ENCODE results near the gene LUZP2. TPM values are rescaled to one million over a fixed set of nuclear protein-coding genes. Genes with fewer than 3 reads are reported as not detected.
"Not testable (repeated sequence)": the region's sequence is repeated elsewhere in the genome, so short reads cannot be mapped to it uniquely, and the experiment has no call there.

Gene LUZP2
- total RNA-seq, 4 donors from 2014 or later, result 0.23 to 0.83 (median 0.48) TPM

- DNase-seq, result no peak
- intact Hi-C loops (cut with DNase I), result no loop called here
- H3K36me3 ChIP-seq, result no peaks in the 10 kb centered on the region
- no peaks in the 10 kb centered on the region for H3K9me3 ChIP-seq
- no peaks in the 10 kb centered on the region for H3K27me3 ChIP-seq
- H3K4me1 ChIP-seq, result no peaks in the 10 kb centered on the region
- no peak for TF ChIP-seq CTCF (IDR thresholded peaks at IDR 0.05)
- no peak for TF ChIP-seq POLR2A (IDR thresholded peaks at IDR 0.05)
- no peak overlapping the region for H3K27ac ChIP-seq
- no peak overlapping the region for H3K4me3 ChIP-seq
- 58 to 63% methylated on average over 3 of the region's 3 CpGs for WGBS, 2 donors
These were observed 448.0 kb downstream of the LUZP2 start for GRCh38 chr11:24944891-24945290.

GRCh38 chr11:24949406-24949805, 452.6 kb downstream of the LUZP2 start:
- H3K27ac ChIP-seq, result no peak overlapping the region
- TF ChIP-seq POLR2A (IDR thresholded peaks at IDR 0.05) (no peak), CTCF (IDR thresholded peaks at IDR 0.05) (no peak)
- no peak overlapping the region for H3K4me3 ChIP-seq
- no peaks in the 10 kb centered on the region for H3K36me3 ChIP-seq
- DNase-seq, result no peak
- no peaks in the 10 kb centered on the region for H3K4me1 ChIP-seq
- H3K9me3 ChIP-seq, result no peaks in the 10 kb centered on the region
- WGBS, 2 donors, result 31 to 50% methylated on average over 5 of the region's 5 CpGs
- H3K27me3 ChIP-seq, result no peaks in the 10 kb centered on the region
- intact Hi-C loops (cut with DNase I), result no loop called here

GRCh38 chr11:24963852-24964251, 467.0 kb downstream of the LUZP2 start:
- Histone ChIP-seq H3K4me3 (no peak overlapping the region), H3K27me3 (no peaks in the 10 kb centered on the region), H3K36me3 (no peaks in the 10 kb centered on the region), H3K27ac (no peak overlapping the region), H3K9me3 (no peaks in the 10 kb centered on the region), H3K4me1 (no peaks in the 10 kb centered on the region)
- intact Hi-C loops (cut with DNase I), result no loop called here
- no peak for DNase-seq
- TF ChIP-seq POLR2A (IDR thresholded peaks at IDR 0.05) (no peak), CTCF (IDR thresholded peaks at IDR 0.05) (no peak)
- 95% methylated on average over 2 of the region's 2 CpGs; no CpG with 5 or more reads in 1 of the 2 donors for WGBS, 2 donors

DNA sequence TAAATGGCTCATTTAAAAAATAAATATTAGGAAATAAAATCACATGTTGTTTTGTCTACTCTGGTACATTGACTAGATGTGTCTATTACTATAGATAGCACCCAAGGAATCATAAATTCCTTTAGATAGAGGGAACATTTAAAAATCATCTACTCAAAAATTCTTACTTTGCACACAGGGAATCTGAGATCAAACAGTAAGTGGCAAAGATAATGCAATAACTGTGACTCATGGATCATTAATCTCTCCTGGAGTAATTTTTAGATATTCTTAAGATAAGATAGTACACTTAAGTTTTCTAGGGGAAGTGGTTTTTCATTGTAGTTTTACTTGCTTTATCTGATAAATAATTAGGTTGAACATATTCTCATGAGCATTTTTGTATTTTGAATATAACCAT, 468.9 kb downstream of the LUZP2 start:
- no peak for DNase-seq
- no peaks in the 10 kb centered on the region for H3K27me3 ChIP-seq
- intact Hi-C loops (cut with DNase I), result no loop called here
- no peaks in the 10 kb centered on the region for H3K9me3 ChIP-seq
- H3K4me3 ChIP-seq, result no peak overlapping the region
- no peaks in the 10 kb centered on the region for H3K36me3 ChIP-seq
- no peak overlapping the region for H3K27ac ChIP-seq
- H3K4me1 ChIP-seq, result no peaks in the 10 kb centered on the region
- TF ChIP-seq POLR2A (IDR thresholded peaks at IDR 0.05) (no peak), CTCF (IDR thresholded peaks at IDR 0.05) (no peak)

- H3K27me3 ChIP-seq; H3K27ac ChIP-seq; DNase-seq; H3K4me1 ChIP-seq; H3K9me3 ChIP-seq; intact Hi-C loops (cut with DNase I); H3K36me3 ChIP-seq; H3K4me3 ChIP-seq: not testable (repeated sequence)
- 81 to 84% methylated on average over 7 of the region's 7 CpGs for WGBS, 2 donors
These were observed 497.1 kb downstream of the LUZP2 start for GRCh38 chr11:24993903-24994302.

- 63 to 76% methylated on average over 4 to 5 of the region's 5 CpGs for WGBS, 2 donors
- H3K27me3 ChIP-seq; intact Hi-C loops (cut with DNase I); H3K27ac ChIP-seq; H3K36me3 ChIP-seq; DNase-seq; H3K9me3 ChIP-seq; H3K4me3 ChIP-seq; H3K4me1 ChIP-seq: not testable (repeated sequence)
These were observed 503.1 kb downstream of the LUZP2 start for GRCh38 chr11:24999929-25000328.
